Fibroblast of skin of scalp (primary cell): ENCODE measurements around the gene UGT1A7.

ENCODE experiments used
- DNase-seq: peaks from one replicate; pipeline ENCODE4 v3.0.0-alpha.2; 2013

The UGT1A7 gene

DNA sequence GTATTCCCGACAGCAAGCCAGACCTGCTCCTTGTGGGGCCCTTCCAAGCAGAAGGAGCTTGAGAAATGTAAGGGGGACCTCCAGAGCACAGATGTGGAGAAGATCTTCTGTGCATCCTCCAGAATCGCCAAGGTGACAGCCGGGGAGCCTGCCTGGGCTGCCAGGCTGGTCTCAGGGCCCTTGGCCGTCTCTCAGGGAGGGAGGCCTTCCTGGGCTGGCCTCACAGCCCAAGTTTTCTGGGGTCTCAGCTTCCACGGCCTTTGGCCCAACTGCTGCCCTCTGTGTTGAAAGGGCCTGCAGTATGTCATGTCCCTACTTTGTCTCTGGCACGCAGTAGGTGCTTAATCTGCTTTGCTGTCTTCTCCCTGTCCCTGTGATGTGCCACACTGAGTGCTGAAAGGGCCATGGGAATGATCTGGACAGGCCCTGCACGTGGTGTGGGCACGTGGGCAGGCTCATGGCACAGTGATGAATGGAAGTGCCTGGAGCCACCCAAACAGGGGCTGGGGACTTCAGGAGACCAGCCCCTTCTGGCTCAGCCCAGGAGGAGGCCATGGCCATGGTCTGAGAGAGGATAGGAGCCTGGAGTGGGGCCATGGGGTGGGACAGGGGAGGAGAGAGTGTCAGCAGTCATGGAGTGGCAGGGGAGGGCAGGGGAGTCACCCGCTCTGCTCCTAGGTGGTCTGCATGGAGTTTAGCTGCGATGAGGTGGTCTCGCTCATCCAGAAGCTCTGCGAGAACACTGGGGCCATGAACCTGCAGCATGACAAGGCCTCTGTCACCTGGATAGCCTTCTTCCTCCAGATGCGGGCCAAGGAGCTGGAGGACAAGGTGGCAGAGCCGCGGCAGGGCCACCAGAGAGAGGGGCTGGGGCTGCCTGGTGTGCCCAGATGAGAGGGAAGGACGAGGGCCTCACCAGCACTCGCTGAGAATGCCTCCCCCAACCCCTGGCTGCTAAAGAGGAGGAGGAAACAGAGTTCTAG, 137.2 kb downstream of the UGT1A7 start:
- DNase-seq, result no peak

DNA sequence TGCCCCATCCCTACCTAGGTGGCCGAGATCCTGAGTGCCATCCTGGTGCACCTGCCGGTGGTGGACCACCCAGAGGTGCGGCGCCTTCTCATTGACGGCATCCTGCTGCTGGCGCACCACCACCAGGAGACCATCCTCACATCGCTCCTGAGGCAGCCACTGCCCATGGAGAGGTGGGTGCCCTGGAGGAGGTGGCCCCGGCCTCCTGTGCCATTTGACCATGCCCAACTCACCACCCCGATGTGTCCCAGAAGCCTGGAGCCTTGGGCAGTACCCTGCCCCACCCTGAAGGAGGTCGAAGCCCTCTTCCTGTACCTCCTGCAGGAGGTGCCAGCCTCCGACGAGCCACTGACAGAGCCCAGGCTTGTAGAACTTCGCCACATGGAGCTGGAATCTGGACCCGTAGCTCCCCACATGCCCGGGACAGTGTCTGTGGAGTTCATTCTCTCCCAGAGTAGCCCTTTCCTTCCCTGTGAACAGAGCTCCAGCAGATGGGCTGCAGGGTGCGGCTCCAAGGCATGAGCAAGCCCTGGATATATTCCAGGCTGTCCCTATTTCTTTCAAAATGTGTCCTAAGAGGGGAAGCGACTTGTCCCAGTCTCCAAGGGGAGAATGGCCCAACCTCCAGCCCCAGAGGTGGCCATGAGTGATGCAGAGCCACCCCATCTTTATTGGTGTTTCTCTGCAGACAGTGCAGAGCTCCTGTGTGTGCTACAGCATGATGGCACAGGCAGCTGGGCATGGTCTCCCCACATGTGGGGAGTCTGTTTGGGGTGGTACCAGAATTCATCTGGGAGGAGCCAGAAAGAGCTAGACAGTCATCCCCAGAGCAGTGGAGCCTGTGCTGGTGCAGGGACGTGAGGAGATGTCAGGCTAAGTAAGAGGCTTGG, 138.4 kb downstream of the UGT1A7 start:
- DNase-seq, result no peak

DNA sequence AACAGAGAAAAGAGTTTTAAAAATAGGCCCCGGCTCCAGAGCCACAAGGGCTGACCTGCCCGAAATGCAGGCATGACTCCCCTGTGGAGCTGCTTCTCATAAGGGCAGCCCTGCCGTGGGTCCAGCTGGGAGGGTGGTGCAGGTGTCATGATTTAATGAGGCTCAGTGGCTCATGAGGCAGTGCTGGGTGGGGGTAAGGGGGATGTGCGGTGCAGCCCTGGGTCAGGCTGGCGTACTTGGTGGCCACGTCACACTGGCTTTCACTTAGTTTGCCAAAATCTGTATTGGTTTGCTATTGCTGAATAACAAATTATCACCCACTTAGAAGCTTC, 139.0 kb downstream of the UGT1A7 start:
- no peak for DNase-seq

DNA sequence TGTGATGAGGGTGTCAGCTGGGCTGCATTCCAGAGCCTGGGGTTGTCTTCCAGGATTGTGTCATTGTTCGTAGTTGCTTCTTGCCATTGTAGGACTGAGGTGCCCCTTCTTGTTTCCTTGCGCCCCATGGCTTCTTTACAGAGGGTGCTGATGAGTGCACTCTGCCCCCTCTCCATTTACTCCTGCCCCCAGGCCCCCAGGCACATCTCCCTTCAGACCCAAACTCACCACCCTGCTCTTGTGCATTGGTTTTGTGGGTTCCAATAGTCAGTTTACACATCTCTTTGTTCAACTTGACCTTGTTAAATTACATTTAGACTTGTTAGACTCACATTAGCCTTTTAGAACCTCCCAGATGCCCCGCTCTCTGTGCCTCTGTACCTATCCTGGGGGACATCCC, 139.5 kb downstream of the UGT1A7 start:
- no peak for DNase-seq

- no peak for DNase-seq
Observed at GRCh38 chr2:233821709-233822100, 140.0 kb downstream of the UGT1A7 start.

- no peak for DNase-seq
Observed at GRCh38 chr2:233822101-233822771, 140.5 kb downstream of the UGT1A7 start.
